A673 (cell line): ENCODE measurements around the gene PON1.

Source experiments
- CTCF ChIP-seq: fragments of 300-800, 200-600 bp; sonication (generic); conservative IDR thresholded peaks from 2 replicates; pipeline ENCODE4 v1.5.1; 2017; ENCODE audit warnings: low read depth, mild to moderate bottlenecking, antibody characterized with exemption, low read length, moderate library complexity, mixed read lengths
- EZH2 ChIP-seq: fragments of 200-600 bp; sonication (generic); IDR thresholded peaks from 2 replicates; pipeline ENCODE4 v1.6.1; 2017; ENCODE audit warnings: borderline replicate concordance, low read depth, mild to moderate bottlenecking, mixed read lengths, antibody characterized with exemption, low read length; ENCODE audit not compliant: poor library complexity, severe bottlenecking

DNA sequence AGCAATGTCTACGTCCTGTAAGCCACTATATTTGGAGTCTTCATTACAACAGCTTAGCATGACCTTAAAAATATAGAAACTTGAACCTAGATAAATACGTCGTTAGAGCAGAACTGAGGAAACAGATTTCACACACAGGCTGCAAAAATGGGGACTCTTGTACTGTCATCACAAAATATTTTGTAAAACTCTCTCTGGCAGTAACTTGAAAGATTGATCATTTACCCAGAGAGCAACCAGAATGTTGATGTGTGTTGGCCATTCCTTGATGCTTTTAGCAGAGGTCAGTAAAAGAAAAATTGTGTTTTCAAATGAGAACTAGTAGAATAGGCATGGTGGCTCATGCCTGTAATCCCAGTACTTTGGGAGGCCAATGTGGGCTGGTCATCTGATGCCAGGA is 14.5 kb upstream of the PON1 start:
- TF ChIP-seq CTCF, result no peak
- TF ChIP-seq EZH2, result no peak
